Transverse colon (tissue), 4 donors: ENCODE measurements around the gene PCBP3. TPM values are rescaled to one million over a fixed set of nuclear protein-coding genes. Genes with fewer than 3 reads are reported as not detected.

ENCODE experiments used
- DNase-seq: peaks from one replicate; pipeline ENCODE4 v3.0.0-alpha.2; 2019
- H3K27ac ChIP-seq, 4 donors: fragments of 200-600 bp; sonication (generic); 2 replicates each; pipeline ENCODE4 v1.5.1; 2016 to 2018; ENCODE audit warnings: inconsistent platforms in 4 of 4
- H3K27me3 ChIP-seq: fragments of 200-600 bp; sonication (generic); 2 replicates; pipeline ENCODE4 v1.5.1; 2017; ENCODE audit warnings: inconsistent platforms
- H3K36me3 ChIP-seq, 4 donors: fragments of 200-600 bp; sonication (generic); 2 replicates each; pipeline ENCODE4 v1.5.1; 2017 to 2019; ENCODE audit warnings: inconsistent platforms in 4 of 4
- H3K4me1 ChIP-seq, 4 donors: fragments of 200-600 bp; sonication (generic); 2 replicates each; pipeline ENCODE4 v1.5.1; 2017 to 2020; ENCODE audit warnings: inconsistent platforms in 4 of 4
- H3K4me3 ChIP-seq, 4 donors: fragments of 200-600 bp; sonication (generic); 1 replicate in 1 of 4; 2 replicates in 3 of 4; pipeline versions ENCODE4 v1.5.1 to v1.6.1; 2017 to 2019; ENCODE audit warnings: inconsistent platforms in 4 of 4
- H3K9me3 ChIP-seq, 2 donors: fragments of 200-600 bp; sonication (generic); 2 replicates each; pipeline ENCODE4 v1.5.1; 2017 to 2019; ENCODE audit warnings: inconsistent platforms in 2 of 2
- CTCF ChIP-seq, 5 experiments: fragments of 200-600 bp in 3 of 5; fragments of 450-650 bp in 2 of 5; sonication (generic) in 3 of 5; IDR thresholded peaks; 1 replicate in 2 of 5; 2 replicates in 3 of 5; pipeline ENCODE4 v1.5.1; 2016 to 2017; ENCODE audit warnings: antibody characterized with exemption in 5 of 5, inconsistent platforms in 3 of 5, mild to moderate bottlenecking in 2 of 5, moderate library complexity in 1 of 5
- EP300 ChIP-seq: sonication (generic); formaldehyde crosslinking; IDR thresholded peaks from one replicate; pipeline ENCODE4 v1.6.1; 2017; ENCODE audit warnings: antibody characterized with exemption, low read depth
- POLR2A ChIP-seq: fragments of 450-650 bp; IDR thresholded peaks from one replicate; pipeline ENCODE4 v1.6.1; 2016; ENCODE audit warnings: antibody characterized with exemption, mild to moderate bottlenecking, moderate library complexity
- POLR2AphosphoS5 ChIP-seq, 3 donors: sonication (generic); formaldehyde crosslinking; IDR thresholded peaks; one replicate each; pipeline ENCODE4 v1.6.1; 2016; ENCODE audit warnings: antibody characterized with exemption in 3 of 3
- WGBS, 2 donors: methylation state at CpG; one replicate each; pipeline ENCODE4 v1.1.5; 2018; ENCODE audit warnings: low coverage in 1 of 2; 5-methylcytosine and 5-hydroxymethylcytosine counted together
- in situ Hi-C, 4 donors: fragments of 200-750 bp; cut with MboI; loops; one replicate each; pipeline versions ENCODE4 v1.15.0 to v1.15.1; 2017; ENCODE audit warnings: low sequenced_read_pairs in 3 of 4, low pct_ligation_motif_present in 1 of 4, low pct_unique_long_range_greater_than_20kb in 1 of 4
- intact Hi-C: fragments of 100-400 bp; cut with DNase I; formaldehyde crosslinking; loops from one replicate; pipeline ENCODE4 v1.15.1; 2023; ENCODE audit warnings: low total_unique reads
- total RNA-seq, 4 donors: library from RNA; depleted of rRNA; stranded (reverse); fragments of >200 nt; gene quantifications; one replicate each; pipeline ENCODE4 v1.1.0, GENCODE V29; 2016

PCBP3 gene
- total RNA-seq, 4 donors from 2014 or later = 0.80 to 7.8 (median 5.3) TPM

- Histone ChIP-seq H3K4me1 (no peaks in the 10 kb centered on the region), H3K27me3 (no peaks in the 10 kb centered on the region), H3K27ac (no peak overlapping the region), H3K4me3 (no peak overlapping the region), H3K9me3 (no peaks in the 10 kb centered on the region), H3K36me3 (no peaks in the 10 kb centered on the region)
- TF ChIP-seq CTCF (IDR thresholded peaks at IDR 0.05) (no peak), EP300 (no peak), POLR2AphosphoS5 (IDR thresholded peaks at IDR 0.05) (no peak), POLR2A (no peak)
- 89 to 91% methylated on average over 5 to 43 of the region's 43 CpGs for WGBS, 2 donors
- no peak for DNase-seq
- in situ Hi-C loops (no loop called here), intact Hi-C loops (no loop called here)
These were observed 223.6 kb downstream of the PCBP3 start for GRCh38 chr21:45867041-45867666.

- Histone ChIP-seq H3K9me3 (no peaks in the 10 kb centered on the region), H3K27me3 (no peaks in the 10 kb centered on the region), H3K4me3 (no peak overlapping the region), H3K36me3 (no peaks in the 10 kb centered on the region), H3K27ac (no peak overlapping the region), H3K4me1 (no peaks in the 10 kb centered on the region)
- DNase-seq = no peak
- intact Hi-C loops (no loop called here), in situ Hi-C loops (no loop called here)
- WGBS, 2 donors = 93 to 100% methylated on average over 5 to 22 of the region's 22 CpGs
- TF ChIP-seq EP300 = no peak
These were observed 224.2 kb downstream of the PCBP3 start for GRCh38 chr21:45867671-45868081.

GRCh38 chr21:45868086-45868485 is 224.6 kb downstream of the PCBP3 start:
- DNase-seq = no peak
- intact Hi-C loops = no loop called here

GRCh38 chr21:45868488-45868887 is 225.0 kb downstream of the PCBP3 start:
- in situ Hi-C loops = no loop called here
- WGBS, 2 donors = 90% methylated on average over 22 of the region's 22 CpGs; no CpG with 5 or more reads in 1 of the 2 donors

More at GRCh38 chr21:45868086-45868485, 224.6 kb downstream of the PCBP3 start:
- in situ Hi-C loops = no loop called here
- H3K4me1 ChIP-seq = no peaks in the 10 kb centered on the region
- 81 to 87% methylated on average over 7 to 17 of the region's 17 CpGs for WGBS, 2 donors
- TF ChIP-seq CTCF (IDR thresholded peaks at IDR 0.05) = no peak
- TF ChIP-seq POLR2AphosphoS5 (IDR thresholded peaks at IDR 0.05) = no peak
- no peak for TF ChIP-seq POLR2A
- no peak for TF ChIP-seq EP300
- no peak overlapping the region for H3K27ac ChIP-seq
- H3K4me3 ChIP-seq = no peak overlapping the region
- H3K36me3 ChIP-seq = no peaks in the 10 kb centered on the region
- H3K27me3 ChIP-seq = no peaks in the 10 kb centered on the region
- H3K9me3 ChIP-seq = no peaks in the 10 kb centered on the region

More at GRCh38 chr21:45868488-45868887, 225.0 kb downstream of the PCBP3 start:
- no peaks in the 10 kb centered on the region for H3K27me3 ChIP-seq
- H3K4me3 ChIP-seq = no peak overlapping the region
- H3K4me1 ChIP-seq = no peaks in the 10 kb centered on the region
- H3K36me3 ChIP-seq = no peaks in the 10 kb centered on the region
- intact Hi-C loops = no loop called here
- no peaks in the 10 kb centered on the region for H3K9me3 ChIP-seq
- no peak for TF ChIP-seq POLR2A
- no peak for TF ChIP-seq POLR2AphosphoS5 (IDR thresholded peaks at IDR 0.05)
- TF ChIP-seq CTCF (IDR thresholded peaks at IDR 0.05) = no peak
- TF ChIP-seq EP300 = no peak
- DNase-seq = no peak
- H3K27ac ChIP-seq = no peak overlapping the region
